A673 (cell line): ENCODE measurements around the gene TLCD4.

Source experiments
- CTCF ChIP-seq: fragments of 300-800, 200-600 bp; sonication (generic); conservative IDR thresholded peaks from 2 replicates; pipeline ENCODE4 v1.5.1; 2017; ENCODE audit warnings: low read depth, mild to moderate bottlenecking, antibody characterized with exemption, low read length, moderate library complexity, mixed read lengths
- EZH2 ChIP-seq: fragments of 200-600 bp; sonication (generic); IDR thresholded peaks from 2 replicates; pipeline ENCODE4 v1.6.1; 2017; ENCODE audit warnings: borderline replicate concordance, low read depth, mild to moderate bottlenecking, mixed read lengths, antibody characterized with exemption, low read length; ENCODE audit not compliant: poor library complexity, severe bottlenecking

GRCh38 chr1:95098196-95098595 lies 19.0 kb upstream of the TLCD4 start:
- TF ChIP-seq CTCF = no peak
- no peak for TF ChIP-seq EZH2
